HG03064 (cell line): ENCODE measurements around the gene ABR.
"Not testable (repeated sequence)": the region's sequence is repeated elsewhere in the genome, so short reads cannot be mapped to it uniquely, and the experiment has no call there.

Experiments
- ATAC-seq: cut with Tn5 transposase; IDR thresholded peaks from one replicate; pipeline ENCODE4 v1.9.1; 2021; ENCODE audit warnings: low read depth; ENCODE audit not compliant: unreplicated experiment

Gene ABR

GRCh38 chr17:1000597-1001461, 179.0 kb downstream of the ABR start:
- ATAC-seq = no peak

DNA sequence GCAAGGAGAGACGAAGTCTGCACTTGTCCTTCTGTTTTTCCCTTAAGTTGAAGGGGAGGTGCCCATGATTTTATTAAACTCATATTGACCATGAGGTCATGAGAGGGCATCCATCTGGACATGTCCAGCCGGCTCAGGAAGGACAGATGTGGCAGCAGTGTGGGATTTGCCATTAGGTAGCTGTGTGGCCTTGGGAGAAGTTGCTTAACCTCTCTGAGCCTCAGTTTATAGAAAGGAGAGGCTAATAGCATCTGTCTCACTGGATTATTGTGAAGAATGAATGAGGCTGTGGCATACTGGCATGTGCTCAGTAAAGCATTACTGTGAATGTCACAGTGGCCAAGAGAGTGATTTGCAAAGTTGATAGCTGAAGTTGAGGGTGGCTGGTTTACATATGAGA, 181.7 kb downstream of the ABR start:
- ATAC-seq = no peak

- ATAC-seq = peak; percentile 89
Measured at GRCh38 chr17:996554-997344, 183.0 kb downstream of the ABR start, which contains the start of gene TIMM22. TIMM22 (plus strand) TSS chr17:997129; CDS start chr17:997143, 14 bp downstream.

- ATAC-seq = not testable (repeated sequence)
Measured at GRCh38 chr17:995324-995723, 184.5 kb downstream of the ABR start.

GRCh38 chr17:992933-993332, 186.8 kb downstream of the ABR start:
- no peak for ATAC-seq

GRCh38 chr17:988561-988960, 191.2 kb downstream of the ABR start:
- ATAC-seq = no peak

DNA sequence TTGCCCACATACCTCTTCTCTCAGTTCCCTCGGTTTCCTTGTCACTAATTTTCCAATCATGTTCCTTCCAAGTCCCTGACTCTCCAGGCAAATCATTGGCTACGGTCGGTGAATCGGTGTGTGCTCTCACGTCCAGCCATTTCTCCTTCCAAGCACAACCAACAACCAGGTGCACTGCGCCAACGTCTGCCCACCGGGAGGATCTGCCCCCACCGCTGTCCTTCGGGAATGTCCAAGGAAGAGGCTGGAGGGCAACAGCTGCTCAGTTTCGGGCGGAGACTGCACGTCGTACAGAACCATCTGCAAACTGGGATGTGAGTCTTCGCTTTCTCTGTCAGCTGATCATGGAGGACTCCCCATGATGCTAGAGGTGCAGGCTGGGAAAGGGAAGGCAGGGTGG, 191.8 kb downstream of the ABR start:
- ATAC-seq = no peak

- no peak for ATAC-seq
Measured at GRCh38 chr17:986322-986929, 193.4 kb downstream of the ABR start.

DNA sequence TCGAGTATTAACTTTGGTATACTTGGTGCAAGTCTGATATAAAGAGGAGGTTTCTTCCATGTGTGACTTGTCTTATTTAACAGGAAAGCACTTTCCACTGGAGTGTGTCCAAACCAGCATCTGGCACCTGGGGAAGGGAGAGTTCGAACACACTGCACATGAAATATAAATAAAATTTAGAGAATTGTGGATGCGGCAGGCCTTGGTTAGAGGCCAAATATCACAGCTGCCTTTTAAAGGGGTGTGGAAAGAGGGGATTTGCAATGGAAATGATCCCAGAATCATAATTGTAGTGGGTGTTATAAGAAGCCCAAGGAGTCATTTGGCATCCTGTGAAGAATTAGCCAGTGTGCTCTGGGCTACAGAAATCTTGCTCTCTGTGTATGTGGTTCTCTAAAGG, 195.9 kb downstream of the ABR start:
- no peak for ATAC-seq

GRCh38 chr17:981292-981658, 198.5 kb downstream of the ABR start:
- no peak for ATAC-seq

DNA sequence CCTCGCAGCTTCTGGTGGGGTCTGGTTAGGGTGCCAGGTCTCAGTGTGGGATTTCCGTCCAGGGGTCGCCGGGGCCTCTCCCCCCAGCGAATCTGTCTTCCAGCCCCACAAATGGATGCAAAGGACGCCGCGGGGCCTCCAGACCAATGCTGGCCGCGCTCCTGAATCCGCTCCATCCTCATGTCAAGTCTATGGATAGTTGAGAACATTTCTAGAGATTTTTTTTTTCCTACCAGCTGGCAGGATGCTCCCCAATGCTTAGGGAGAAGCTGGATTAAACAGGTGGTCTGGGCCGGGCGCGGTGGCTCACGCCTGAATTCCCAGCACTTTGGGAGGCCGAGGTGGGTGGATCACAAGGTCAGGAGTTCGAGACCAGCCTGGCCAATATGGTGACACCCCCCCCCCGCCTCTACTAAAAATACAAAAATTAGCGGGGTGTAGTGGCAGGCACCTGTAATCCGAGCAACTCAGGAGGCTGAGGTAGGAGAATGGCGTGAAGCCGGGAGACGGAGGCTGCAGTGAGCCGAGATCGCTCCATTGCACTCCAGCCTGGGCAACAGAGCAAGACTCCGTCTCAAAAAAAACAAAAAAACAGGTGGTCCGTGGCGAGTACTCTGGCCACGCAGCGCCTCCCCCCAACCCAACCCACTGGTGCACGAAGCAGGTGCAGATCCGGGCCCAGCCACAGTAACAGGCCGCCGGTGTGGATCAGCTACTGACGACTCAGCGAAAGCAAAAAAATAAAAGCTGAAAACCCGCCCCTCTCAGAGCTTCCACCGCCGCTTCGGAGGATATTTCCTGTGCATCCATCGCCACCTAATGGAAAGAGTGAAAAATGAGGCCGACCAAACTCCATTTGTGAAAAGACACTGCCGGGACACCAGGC, 199.1 kb downstream of the ABR start:
- ATAC-seq = no peak

- ATAC-seq = no peak
Measured at GRCh38 chr17:979539-980405, 200.0 kb downstream of the ABR start, which contains the start of gene NXN. NXN (minus strand) TSS chr17:979776.

DNA sequence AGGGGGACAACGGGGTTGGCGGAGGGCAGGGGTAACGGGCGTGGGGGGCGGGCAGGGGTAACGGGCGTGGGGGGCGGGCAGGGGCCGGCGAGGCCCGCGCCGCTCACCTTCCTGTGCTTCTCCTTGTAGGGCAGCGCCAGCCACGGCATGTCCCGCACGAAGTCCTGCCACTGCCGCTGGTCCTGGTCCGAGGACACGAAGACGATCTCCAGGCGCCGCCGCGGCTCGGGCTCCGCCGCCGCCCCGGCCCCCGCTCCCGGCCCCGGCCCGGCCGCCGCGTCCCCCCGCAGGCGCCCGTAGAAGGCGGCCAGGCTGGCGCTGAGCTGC, 200.6 kb downstream of the ABR start:
- no peak for ATAC-seq

DNA sequence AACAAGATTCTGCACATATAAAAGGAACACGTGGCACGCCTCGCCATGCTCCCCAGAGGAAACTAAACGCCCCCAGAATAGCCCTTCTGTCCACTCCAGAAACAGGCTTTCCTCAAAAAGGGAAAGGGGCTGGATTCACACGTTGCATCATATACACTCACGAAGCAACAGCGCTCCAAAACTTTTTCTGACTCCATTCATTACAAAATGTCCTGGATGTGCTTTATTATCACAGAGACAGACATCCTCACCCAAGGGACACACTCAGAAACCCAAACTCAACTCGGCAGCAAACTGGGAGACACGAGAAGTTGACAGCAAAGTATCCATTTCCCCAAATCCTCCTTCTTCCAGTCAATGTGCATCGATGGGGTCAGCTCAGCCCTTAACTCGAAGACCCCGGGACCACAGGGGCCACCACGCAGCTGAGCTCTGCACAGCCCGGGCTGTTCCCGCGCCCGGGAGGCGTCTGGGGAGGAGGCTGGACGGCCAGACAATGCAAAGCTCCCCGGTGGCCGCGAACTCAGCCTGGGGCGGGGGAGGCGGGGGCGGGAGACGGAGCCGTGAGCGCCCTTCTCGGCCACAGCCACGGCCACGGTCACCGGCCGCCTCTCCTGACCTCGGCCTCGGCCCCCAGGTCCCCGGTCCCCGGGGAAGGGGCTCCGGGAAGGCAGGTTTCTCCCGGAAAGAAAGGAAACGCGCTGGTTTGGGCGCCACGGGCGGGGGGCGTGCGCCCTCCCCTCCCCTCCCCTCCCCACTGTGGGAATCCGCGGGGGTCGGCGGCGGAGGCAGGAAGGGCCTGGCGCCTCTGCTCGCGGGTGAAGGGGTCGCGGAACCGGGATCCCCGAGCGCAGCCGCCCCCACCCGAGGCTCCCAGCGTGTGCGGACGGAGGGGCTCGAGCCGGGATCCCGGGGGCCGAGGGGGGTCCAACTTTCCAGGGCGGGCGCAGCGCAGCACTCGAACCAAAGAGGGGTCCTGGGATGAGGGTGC, 201.4 kb downstream of the ABR start:
- ATAC-seq = no peak

DNA sequence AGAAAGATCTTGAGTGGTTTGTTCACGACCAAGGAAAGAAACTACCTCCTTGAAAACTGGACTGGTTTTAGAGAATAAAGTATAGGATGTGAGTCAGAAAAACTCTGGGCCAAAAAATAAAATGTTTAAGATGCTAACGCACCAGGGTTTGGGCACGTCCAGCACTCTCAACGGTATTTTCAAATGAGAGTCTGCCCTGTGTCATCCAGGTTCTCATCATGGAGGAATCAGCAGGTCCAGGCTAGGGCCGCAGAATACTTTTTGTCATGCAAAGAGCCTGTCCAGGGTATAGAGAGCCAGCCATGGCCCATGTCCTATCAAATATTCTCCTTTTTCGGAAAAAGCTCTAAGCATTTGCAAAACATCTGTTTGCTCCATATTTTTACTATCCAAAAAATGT, 202.6 kb downstream of the ABR start:
- ATAC-seq = no peak

GRCh38 chr17:976312-976711, 203.5 kb downstream of the ABR start:
- no peak for ATAC-seq

DNA sequence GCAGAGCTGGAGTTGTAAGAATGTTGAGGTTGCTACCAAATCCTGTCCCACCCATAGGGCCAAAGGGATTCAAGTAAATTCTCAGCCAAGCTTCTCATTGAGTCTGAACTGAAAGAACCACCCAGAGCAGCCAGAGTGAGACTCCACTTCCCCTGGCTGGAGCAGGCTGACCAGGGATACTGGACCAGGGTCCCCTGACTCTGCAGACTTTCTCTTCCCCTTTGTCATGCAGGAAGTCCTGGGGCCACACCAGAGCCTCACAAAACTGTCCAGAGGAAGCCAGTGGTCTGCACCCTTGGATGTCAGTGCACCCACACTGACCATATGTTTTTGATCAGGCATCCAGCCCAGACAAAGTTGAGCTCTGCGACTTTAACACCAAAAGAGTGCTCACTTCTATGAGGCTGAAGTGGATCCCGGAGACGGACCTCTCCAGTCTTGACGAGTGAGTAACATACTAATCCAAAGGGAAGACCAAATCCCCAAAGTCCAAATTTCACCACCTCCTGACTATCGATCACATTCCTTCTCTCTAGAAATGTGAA, 204.3 kb downstream of the ABR start:
- ATAC-seq = no peak

DNA sequence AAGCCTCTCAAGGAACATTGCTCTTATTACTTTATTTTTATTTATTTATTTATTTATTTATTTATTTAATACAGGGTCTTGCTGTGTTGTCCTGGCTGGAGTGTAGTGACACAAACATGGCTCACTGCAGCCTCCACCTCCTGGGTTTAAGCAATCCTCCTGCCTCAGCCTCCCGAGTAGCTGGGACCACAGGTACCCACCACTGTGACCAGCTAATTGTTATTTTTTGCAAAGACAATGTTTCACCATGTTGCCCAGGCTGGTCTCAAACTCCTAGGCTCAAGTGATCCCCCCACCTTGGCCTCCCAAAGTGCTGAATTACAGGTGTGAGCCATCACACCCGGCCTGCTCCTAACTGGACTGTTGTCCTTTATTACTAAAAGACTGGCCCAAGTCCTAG, 205.0 kb downstream of the ABR start:
- ATAC-seq = not testable (repeated sequence)
